SJCRH30 (cell line): ENCODE measurements around the gene GZMM. TPM values are rescaled to one million over a fixed set of nuclear protein-coding genes. Genes with fewer than 3 reads are reported as not detected.
"Not testable (repeated sequence)": the region's sequence is repeated elsewhere in the genome, so short reads cannot be mapped to it uniquely, and the experiment has no call there.

ENCODE experiments used
- DNase-seq, 2 experiments: peaks; one replicate each; pipeline ENCODE4 v3.0.0-alpha.2; 2015 to 2020
- H3K27ac ChIP-seq: fragments of 250-450 bp; sonication (Bioruptor Pico); 2 replicates; pipeline ENCODE4 v1.5.1; 2020; ENCODE audit warnings: mild to moderate bottlenecking, moderate library complexity
- H3K27me3 ChIP-seq: fragments of 250-450 bp; sonication (Bioruptor Pico); 2 replicates; pipeline ENCODE4 v1.5.1; 2020; ENCODE audit warnings: mild to moderate bottlenecking, moderate library complexity
- H3K36me3 ChIP-seq: fragments of 250-450 bp; sonication (Bioruptor Pico); 2 replicates; pipeline ENCODE4 v1.5.1; 2020; ENCODE audit warnings: mild to moderate bottlenecking, moderate library complexity
- H3K4me1 ChIP-seq: fragments of 250-450 bp; sonication (Bioruptor Pico); 2 replicates; pipeline ENCODE4 v1.5.1; 2020; ENCODE audit warnings: mild to moderate bottlenecking, moderate library complexity
- H3K4me3 ChIP-seq: fragments of 250-450 bp; sonication (Bioruptor Pico); 2 replicates; pipeline ENCODE4 v1.5.1; 2020; ENCODE audit warnings: mild to moderate bottlenecking, moderate library complexity
- H3K9me3 ChIP-seq: fragments of 250-450 bp; sonication (Bioruptor Pico); replicated peaks from 2 replicates; pipeline ENCODE4 v1.5.1; 2020; ENCODE audit warnings: mild to moderate bottlenecking, moderate library complexity
- total RNA-seq: library from RNA; depleted of rRNA; stranded (reverse); fragments of >200 nt; shearing (Covaris generic); gene quantifications from 2 replicates; pipeline ENCODE4 v1.2.3, GENCODE V29; 2014

GZMM gene
- total RNA-seq, 1 experiment from 2014 or later = not detected

GRCh38 chr19:575527-576506 is 32.0 kb downstream of the GZMM start:
- no peaks in the 10 kb centered on the region for H3K27me3 ChIP-seq
- no peak overlapping the region for H3K27ac ChIP-seq
- no peak for DNase-seq
- H3K9me3 ChIP-seq = no peaks in the 10 kb centered on the region
- H3K36me3 ChIP-seq = peaks cover 36% of the 10 kb centered on the region
- H3K4me3 ChIP-seq = no peak overlapping the region
- peaks cover 9% of the 10 kb centered on the region; the same call in 1 of the 2 replicates for H3K4me1 ChIP-seq

- H3K4me3 ChIP-seq = no peak overlapping the region
- peaks cover 43% of the 10 kb centered on the region for H3K36me3 ChIP-seq
- no peak overlapping the region for H3K27ac ChIP-seq
- H3K9me3 ChIP-seq = no peaks in the 10 kb centered on the region
- no peaks in the 10 kb centered on the region for H3K27me3 ChIP-seq
- DNase-seq = no peak
- peaks cover 9% of the 10 kb centered on the region; the same call in 1 of the 2 replicates for H3K4me1 ChIP-seq
These were observed 33.0 kb downstream of the GZMM start for GRCh38 chr19:576768-577438.

GRCh38 chr19:577439-578392 is 33.9 kb downstream of the GZMM start:
- peaks cover 9% of the 10 kb centered on the region; the same call in 1 of the 2 replicates for H3K4me1 ChIP-seq
- H3K27ac ChIP-seq = no peak overlapping the region
- H3K27me3 ChIP-seq = no peaks in the 10 kb centered on the region
- no peak overlapping the region for H3K4me3 ChIP-seq
- DNase-seq = no peak
- peaks cover 45% of the 10 kb centered on the region for H3K36me3 ChIP-seq
- H3K9me3 ChIP-seq = no peaks in the 10 kb centered on the region

GRCh38 chr19:579111-579841 is 35.4 kb downstream of the GZMM start:
- H3K27me3 ChIP-seq = no peaks in the 10 kb centered on the region
- H3K4me1 ChIP-seq = peaks cover 5% of the 10 kb centered on the region; the same call in 1 of the 2 replicates
- no peak overlapping the region for H3K27ac ChIP-seq
- H3K4me3 ChIP-seq = no peak overlapping the region
- H3K36me3 ChIP-seq = peaks cover 50% of the 10 kb centered on the region
- H3K9me3 ChIP-seq = no peaks in the 10 kb centered on the region
- no peak for DNase-seq

- Histone ChIP-seq H3K36me3 (peaks cover 45% of the 10 kb centered on the region), H3K4me3 (no peak overlapping the region), H3K4me1 (peaks cover under 1% of the 10 kb centered on the region; the same call in 1 of the 2 replicates), H3K9me3 (no peaks in the 10 kb centered on the region), H3K27ac (no peak overlapping the region), H3K27me3 (no peaks in the 10 kb centered on the region)
- no peak for DNase-seq
These were observed 35.9 kb downstream of the GZMM start for GRCh38 chr19:579842-580155.

- H3K36me3 ChIP-seq = peaks cover 45% of the 10 kb centered on the region
These were observed 36.5 kb downstream of the GZMM start for GRCh38 chr19:580274-580835.

GRCh38 chr19:581399-582111 is 37.7 kb downstream of the GZMM start:
- Histone ChIP-seq H3K9me3 (no peaks in the 10 kb centered on the region), H3K4me1 (no peaks in the 10 kb centered on the region), H3K27ac (no peak overlapping the region), H3K4me3 (no peak overlapping the region), H3K27me3 (no peaks in the 10 kb centered on the region), H3K36me3 (peaks cover 42% of the 10 kb centered on the region)
- DNase-seq = no peak

More at GRCh38 chr19:580274-580835, 36.5 kb downstream of the GZMM start:
- Histone ChIP-seq H3K4me3 (no peak overlapping the region), H3K27me3 (no peaks in the 10 kb centered on the region), H3K4me1 (no peaks in the 10 kb centered on the region), H3K9me3 (no peaks in the 10 kb centered on the region), H3K27ac (no peak overlapping the region)
- no peak for DNase-seq

- peaks cover 1% of the 10 kb centered on the region; the same call in 1 of the 2 replicates for H3K4me1 ChIP-seq
- H3K36me3 ChIP-seq = peaks cover 32% of the 10 kb centered on the region
- H3K4me3 ChIP-seq = no peak overlapping the region
- H3K27ac ChIP-seq = no peak overlapping the region
- H3K27me3 ChIP-seq = no peaks in the 10 kb centered on the region
- H3K9me3 ChIP-seq = no peaks in the 10 kb centered on the region
- no peak for DNase-seq
These were observed 38.8 kb downstream of the GZMM start for GRCh38 chr19:582497-583197.

GRCh38 chr19:583198-583967 is 39.5 kb downstream of the GZMM start:
- Histone ChIP-seq H3K9me3 (no peaks in the 10 kb centered on the region), H3K4me3 (no peak overlapping the region)
- DNase-seq = no peak

GRCh38 chr19:583968-584239 is 40.1 kb downstream of the GZMM start:
- H3K27me3 ChIP-seq = no peaks in the 10 kb centered on the region
- no peaks in the 10 kb centered on the region for H3K9me3 ChIP-seq
- no peak overlapping the region for H3K27ac ChIP-seq
- no peak for DNase-seq
- H3K4me1 ChIP-seq = peaks cover 9% of the 10 kb centered on the region
- no peak overlapping the region for H3K4me3 ChIP-seq
- H3K36me3 ChIP-seq = peaks cover 29% of the 10 kb centered on the region

More at GRCh38 chr19:583198-583967, 39.5 kb downstream of the GZMM start:
- no peaks in the 10 kb centered on the region for H3K27me3 ChIP-seq
- peaks cover 32% of the 10 kb centered on the region for H3K36me3 ChIP-seq
- H3K4me1 ChIP-seq = peaks cover 6% of the 10 kb centered on the region
- no peak overlapping the region for H3K27ac ChIP-seq

GRCh38 chr19:584240-585001 is 40.6 kb downstream of the GZMM start:
- Histone ChIP-seq H3K9me3 (no peaks in the 10 kb centered on the region), H3K4me1 (peaks cover 9% of the 10 kb centered on the region)
- DNase-seq = peak; percentile 60 to 68

GRCh38 chr19:585146-585545 is 41.3 kb downstream of the GZMM start:
- not testable (repeated sequence) for DNase-seq, H3K4me1 ChIP-seq, H3K4me3 ChIP-seq, H3K27me3 ChIP-seq, H3K27ac ChIP-seq, H3K9me3 ChIP-seq
- peaks cover 18% of the 10 kb centered on the region for H3K36me3 ChIP-seq

More at GRCh38 chr19:584240-585001, 40.6 kb downstream of the GZMM start:
- Histone ChIP-seq H3K36me3 (peaks cover 25% of the 10 kb centered on the region), H3K27me3 (no peaks in the 10 kb centered on the region), H3K27ac (no peak overlapping the region), H3K4me3 (no peak overlapping the region)
